Neural cell (in vitro differentiated cells): Measurements from ENCODE around the gene RPS15. TPM values are rescaled to one million over a fixed set of nuclear protein-coding genes. Genes with fewer than 3 reads are reported as not detected.

Source experiments
- H2AFZ ChIP-seq: fragments of 200-600, 300-800 bp; sonication (generic), shearing (Covaris generic); 2 replicates; pipeline ENCODE4 v1.6.0; 2014; ENCODE audit warnings: low read depth, mild to moderate bottlenecking, antibody characterized with exemption, low read length, moderate library complexity
- H3F3A ChIP-seq: fragments of 200-600 bp; shearing (Covaris generic); 2 replicates; pipeline ENCODE4 v1.6.1; 2016; ENCODE audit warnings: mild to moderate bottlenecking, moderate library complexity, mixed read lengths, antibody characterized with exemption, low read length; ENCODE audit not compliant: insufficient read depth, poor library complexity, severe bottlenecking
- H3K27ac ChIP-seq: fragments of 200-600, 300-800 bp; sonication (generic), shearing (Covaris generic); 2 replicates; pipeline ENCODE4 v1.5.1; 2014; ENCODE audit warnings: mild to moderate bottlenecking, low read length, moderate library complexity
- H3K27me3 ChIP-seq: fragments of 300-800, 200-600 bp; sonication (generic), shearing (Covaris generic); 2 replicates; pipeline ENCODE4 v1.6.0; 2014; ENCODE audit warnings: mild to moderate bottlenecking, low read depth, low read length, moderate library complexity; ENCODE audit not compliant: insufficient read depth
- H3K36me3 ChIP-seq: fragments of 300-800, 200-600 bp; sonication (generic), shearing (Covaris generic); 2 replicates; pipeline ENCODE4 v1.5.1; 2014; ENCODE audit warnings: mild to moderate bottlenecking, antibody characterized with exemption, low read length, moderate library complexity; ENCODE audit not compliant: insufficient read depth
- H3K4me2 ChIP-seq: fragments of 300-800, 200-600 bp; sonication (generic), shearing (Covaris generic); 2 replicates; pipeline ENCODE4 v1.6.0; 2014; ENCODE audit warnings: mild to moderate bottlenecking, low read length
- H3K4me3 ChIP-seq: fragments of 300-800, 200-600 bp; sonication (generic), shearing (Covaris generic); 2 replicates; pipeline ENCODE4 v1.5.1; 2014; ENCODE audit warnings: mild to moderate bottlenecking, low read length, moderate library complexity
- H3K79me2 ChIP-seq: fragments of 200-600 bp; shearing (Covaris generic); replicated peaks from 2 replicates; pipeline ENCODE4 v1.6.0; 2014; ENCODE audit warnings: mild to moderate bottlenecking, low read length, moderate library complexity; ENCODE audit not compliant: insufficient read depth
- H3K9ac ChIP-seq: fragments of 300-800, 200-600 bp; sonication (generic), shearing (Covaris generic); 2 replicates; pipeline ENCODE4 v1.6.1; 2016; ENCODE audit warnings: mild to moderate bottlenecking, low read length, mixed read lengths
- H3K9me2 ChIP-seq: fragments of 200-600 bp; shearing (Covaris generic); 2 replicates; pipeline ENCODE4 v1.6.1; 2016; ENCODE audit warnings: mild to moderate bottlenecking, low read length, mixed read lengths; ENCODE audit not compliant: insufficient read depth
- H3K9me3 ChIP-seq: fragments of 200-600, 300-800 bp; sonication (generic), shearing (Covaris generic); 2 replicates; pipeline ENCODE4 v1.6.1; 2016; ENCODE audit warnings: mild to moderate bottlenecking, mixed run types, low read length, moderate library complexity, mixed read lengths
- H4K20me1 ChIP-seq: fragments of 200-600 bp; shearing (Covaris generic); 2 replicates; pipeline ENCODE4 v1.6.1; 2016; ENCODE audit warnings: mild to moderate bottlenecking, mixed run types; ENCODE audit not compliant: insufficient read depth
- EP300 ChIP-seq: fragments of 450-650 bp; conservative IDR thresholded peaks from 2 replicates; pipeline ENCODE4 v1.6.1; 2014; ENCODE audit warnings: antibody characterized with exemption, mild to moderate bottlenecking, moderate library complexity; ENCODE audit not compliant: poor library complexity, severe bottlenecking
- EZH2 ChIP-seq: fragments of 200-600, 300-800 bp; shearing (Covaris generic), sonication (generic); IDR thresholded peaks from 2 replicates; pipeline ENCODE4 v1.6.1; 2014; ENCODE audit warnings: antibody characterized with exemption, low read length, borderline replicate concordance, mild to moderate bottlenecking; ENCODE audit not compliant: insufficient read depth, poor library complexity, severe bottlenecking
- MXI1 ChIP-seq: fragments of 450-650 bp; conservative IDR thresholded peaks from 2 replicates; pipeline ENCODE4 v1.6.1; 2014; ENCODE audit warnings: antibody characterized with exemption, mild to moderate bottlenecking; ENCODE audit not compliant: poor library complexity, severe bottlenecking
- POLR2AphosphoS5 ChIP-seq: IDR thresholded peaks from 2 replicates; pipeline ENCODE4 v1.6.1; 2012
- RAD21 ChIP-seq: fragments of 450-650 bp; conservative IDR thresholded peaks from 2 replicates; pipeline ENCODE4 v1.6.1; 2014; ENCODE audit warnings: antibody characterized with exemption, mild to moderate bottlenecking, moderate library complexity
- SMC3 ChIP-seq: fragments of 450-650 bp; conservative IDR thresholded peaks from 2 replicates; pipeline ENCODE4 v1.6.1; 2014; ENCODE audit warnings: antibody characterized with exemption, mild to moderate bottlenecking, moderate library complexity; ENCODE audit not compliant: poor library complexity
- TAF1 ChIP-seq: IDR thresholded peaks from 2 replicates; pipeline ENCODE4 v1.6.1; 2012; ENCODE audit warnings: low read depth
- polyA plus RNA-seq: library from polyadenylated mRNA; depleted of rRNA; stranded (reverse); fragments of >200 nt; gene quantifications from 2 replicates; pipeline ENCODE4 v1.2.3, GENCODE V29; 2014
- TF ChIP-seq, protein P1 (sequence below): fragments of 450-650 bp; IDR thresholded peaks from 2 replicates; pipeline ENCODE4 v1.5.1; 2014; ENCODE audit warnings: antibody characterized with exemption, mild to moderate bottlenecking, moderate library complexity; ENCODE audit not compliant: poor library complexity, severe bottlenecking
- TF ChIP-seq, protein P2 (sequence below): IDR thresholded peaks from 2 replicates; pipeline ENCODE4 v1.6.1; 2012; ENCODE audit warnings: borderline replicate concordance

The RPS15 gene
- polyA plus RNA-seq, 1 donor from 2014 or later = 591 TPM

DNA sequence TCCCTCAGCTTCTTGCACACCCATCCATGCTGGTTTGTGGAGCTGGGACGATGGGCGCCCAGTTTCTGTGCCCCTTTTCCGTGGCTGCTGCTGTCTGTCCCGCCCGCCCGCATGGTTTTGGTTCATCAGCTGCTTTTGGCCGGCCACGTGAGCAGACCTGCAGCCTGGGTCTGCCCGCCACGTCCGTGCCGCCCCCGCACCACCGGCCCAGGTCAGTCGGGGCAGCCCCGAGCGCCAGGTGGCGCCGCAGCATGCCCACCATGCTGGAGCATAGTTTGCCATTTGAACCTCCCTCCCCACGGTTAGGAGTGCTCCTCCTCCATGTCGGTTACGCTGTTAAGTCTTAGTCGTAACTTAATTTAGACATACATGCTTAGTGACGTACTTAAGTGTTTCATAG is 15.3 kb upstream of the RPS15 start:
- Histone ChIP-seq H3K4me3 (no peak overlapping the region), H3K9ac (no peak overlapping the region), H3K9me2 (no peaks in the 10 kb centered on the region), H3F3A (no peaks in the 10 kb centered on the region), H3K9me3 (no peaks in the 10 kb centered on the region), H3K4me2 (no peak overlapping the region), H2AFZ (no peak overlapping the region), H4K20me1 (no peaks in the 10 kb centered on the region), H3K27me3 (no peaks in the 10 kb centered on the region), H3K27ac (no peak overlapping the region), H3K79me2 (peaks cover 3% of the 10 kb centered on the region), H3K36me3 (no peaks in the 10 kb centered on the region)
- TF ChIP-seq, protein P1, sequence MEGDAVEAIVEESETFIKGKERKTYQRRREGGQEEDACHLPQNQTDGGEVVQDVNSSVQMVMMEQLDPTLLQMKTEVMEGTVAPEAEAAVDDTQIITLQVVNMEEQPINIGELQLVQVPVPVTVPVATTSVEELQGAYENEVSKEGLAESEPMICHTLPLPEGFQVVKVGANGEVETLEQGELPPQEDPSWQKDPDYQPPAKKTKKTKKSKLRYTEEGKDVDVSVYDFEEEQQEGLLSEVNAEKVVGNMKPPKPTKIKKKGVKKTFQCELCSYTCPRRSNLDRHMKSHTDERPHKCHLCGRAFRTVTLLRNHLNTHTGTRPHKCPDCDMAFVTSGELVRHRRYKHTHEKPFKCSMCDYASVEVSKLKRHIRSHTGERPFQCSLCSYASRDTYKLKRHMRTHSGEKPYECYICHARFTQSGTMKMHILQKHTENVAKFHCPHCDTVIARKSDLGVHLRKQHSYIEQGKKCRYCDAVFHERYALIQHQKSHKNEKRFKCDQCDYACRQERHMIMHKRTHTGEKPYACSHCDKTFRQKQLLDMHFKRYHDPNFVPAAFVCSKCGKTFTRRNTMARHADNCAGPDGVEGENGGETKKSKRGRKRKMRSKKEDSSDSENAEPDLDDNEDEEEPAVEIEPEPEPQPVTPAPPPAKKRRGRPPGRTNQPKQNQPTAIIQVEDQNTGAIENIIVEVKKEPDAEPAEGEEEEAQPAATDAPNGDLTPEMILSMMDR = no peak
- no peak for TF ChIP-seq POLR2AphosphoS5
- TF ChIP-seq EZH2 = no peak
- no peak for TF ChIP-seq SMC3
- TF ChIP-seq, protein P2, sequence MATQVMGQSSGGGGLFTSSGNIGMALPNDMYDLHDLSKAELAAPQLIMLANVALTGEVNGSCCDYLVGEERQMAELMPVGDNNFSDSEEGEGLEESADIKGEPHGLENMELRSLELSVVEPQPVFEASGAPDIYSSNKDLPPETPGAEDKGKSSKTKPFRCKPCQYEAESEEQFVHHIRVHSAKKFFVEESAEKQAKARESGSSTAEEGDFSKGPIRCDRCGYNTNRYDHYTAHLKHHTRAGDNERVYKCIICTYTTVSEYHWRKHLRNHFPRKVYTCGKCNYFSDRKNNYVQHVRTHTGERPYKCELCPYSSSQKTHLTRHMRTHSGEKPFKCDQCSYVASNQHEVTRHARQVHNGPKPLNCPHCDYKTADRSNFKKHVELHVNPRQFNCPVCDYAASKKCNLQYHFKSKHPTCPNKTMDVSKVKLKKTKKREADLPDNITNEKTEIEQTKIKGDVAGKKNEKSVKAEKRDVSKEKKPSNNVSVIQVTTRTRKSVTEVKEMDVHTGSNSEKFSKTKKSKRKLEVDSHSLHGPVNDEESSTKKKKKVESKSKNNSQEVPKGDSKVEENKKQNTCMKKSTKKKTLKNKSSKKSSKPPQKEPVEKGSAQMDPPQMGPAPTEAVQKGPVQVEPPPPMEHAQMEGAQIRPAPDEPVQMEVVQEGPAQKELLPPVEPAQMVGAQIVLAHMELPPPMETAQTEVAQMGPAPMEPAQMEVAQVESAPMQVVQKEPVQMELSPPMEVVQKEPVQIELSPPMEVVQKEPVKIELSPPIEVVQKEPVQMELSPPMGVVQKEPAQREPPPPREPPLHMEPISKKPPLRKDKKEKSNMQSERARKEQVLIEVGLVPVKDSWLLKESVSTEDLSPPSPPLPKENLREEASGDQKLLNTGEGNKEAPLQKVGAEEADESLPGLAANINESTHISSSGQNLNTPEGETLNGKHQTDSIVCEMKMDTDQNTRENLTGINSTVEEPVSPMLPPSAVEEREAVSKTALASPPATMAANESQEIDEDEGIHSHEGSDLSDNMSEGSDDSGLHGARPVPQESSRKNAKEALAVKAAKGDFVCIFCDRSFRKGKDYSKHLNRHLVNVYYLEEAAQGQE = no peak
- no peak for TF ChIP-seq EP300
- TF ChIP-seq RAD21 = no peak
- no peak for TF ChIP-seq MXI1

DNA sequence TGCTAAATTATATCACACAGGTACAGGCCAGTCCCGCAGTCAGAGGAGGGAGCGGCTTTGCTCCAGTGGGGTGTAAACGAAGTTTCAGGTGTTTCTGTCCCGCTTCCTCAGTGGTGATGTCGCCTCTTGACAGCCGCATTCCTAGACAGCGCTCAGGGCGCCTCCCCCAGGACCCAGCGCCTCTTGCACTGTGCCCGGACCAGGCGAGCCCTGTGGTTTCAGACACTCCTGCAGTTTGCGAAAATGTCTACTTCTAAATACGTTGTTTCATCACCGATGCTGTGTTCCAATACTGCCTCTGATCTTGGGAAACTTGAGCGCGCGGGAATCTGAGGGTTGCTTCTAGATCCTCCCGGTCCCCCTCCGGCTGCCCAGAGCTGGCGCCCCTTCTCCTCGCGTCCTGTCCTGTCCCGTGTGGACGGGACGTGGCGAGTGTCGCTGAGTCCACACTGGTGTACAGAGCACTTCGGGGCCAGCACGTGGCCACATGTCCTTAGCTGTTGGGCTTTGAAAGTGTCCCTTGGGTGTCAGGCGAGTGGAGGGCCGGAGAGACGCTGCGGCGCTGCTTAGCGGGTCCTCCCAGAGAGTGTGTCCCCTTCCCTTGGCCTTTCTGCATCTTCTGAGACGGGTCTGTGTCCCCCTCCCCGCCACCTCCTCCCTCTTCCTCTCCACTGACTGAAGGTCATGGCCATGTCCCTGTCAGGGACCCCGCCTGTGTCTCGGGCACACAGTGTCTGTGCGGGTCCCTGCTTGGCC is 14.6 kb upstream of the RPS15 start:
- no peaks in the 10 kb centered on the region for H3K9me3 ChIP-seq
- TF ChIP-seq, protein P1 = no peak
- TF ChIP-seq RAD21 (no peak), EP300 (no peak), EZH2 (no peak), POLR2AphosphoS5 (no peak), MXI1 (no peak), SMC3 (no peak), TAF1 (no peak)
- no peak overlapping the region for H2AFZ ChIP-seq
- H3K4me2 ChIP-seq = no peak overlapping the region
- no peaks in the 10 kb centered on the region for H4K20me1 ChIP-seq
- H3K9me2 ChIP-seq = no peaks in the 10 kb centered on the region
- no peaks in the 10 kb centered on the region for H3K79me2 ChIP-seq
- H3F3A ChIP-seq = no peaks in the 10 kb centered on the region
- H3K36me3 ChIP-seq = no peaks in the 10 kb centered on the region
- H3K9ac ChIP-seq = no peak overlapping the region
- no peak overlapping the region for H3K27ac ChIP-seq
- H3K4me3 ChIP-seq = no peak overlapping the region
- no peaks in the 10 kb centered on the region for H3K27me3 ChIP-seq
